Astrocyte (in vitro differentiated cells and primary cell): ENCODE results near the gene ZNF532. TPM values are rescaled to one million over a fixed set of nuclear protein-coding genes. Genes with fewer than 3 reads are reported as not detected.

Experiments
- DNase-seq: peaks from one replicate; pipeline ENCODE4 v3.0.0-alpha.2; 2010; ENCODE audit warnings: low read depth
- FAIRE-seq: peaks from 2 replicates; lab custom pipeline; 2011; peaks lifted over from hg19 to GRCh38; lab: Jason Lieb, UNC
- H2AFZ ChIP-seq: 2 replicates; pipeline ENCODE4 v1.6.0; 2012; ENCODE audit warnings: low read depth, low read length, inconsistent platforms
- H3K27ac ChIP-seq: 2 replicates; pipeline ENCODE4 v1.5.1; 2011; ENCODE audit warnings: low read depth, low read length, inconsistent platforms
- H3K27me3 ChIP-seq: 2 replicates; pipeline ENCODE4 v1.6.0; 2011; ENCODE audit warnings: low read length, inconsistent platforms; ENCODE audit not compliant: insufficient read depth
- H3K36me3 ChIP-seq: 2 replicates; pipeline ENCODE4 v1.5.1; 2011; ENCODE audit warnings: low read length, inconsistent platforms; ENCODE audit not compliant: insufficient read depth
- H3K4me1 ChIP-seq: 2 replicates; pipeline ENCODE4 v1.5.1; 2011; ENCODE audit warnings: low read length, inconsistent platforms; ENCODE audit not compliant: insufficient read depth
- H3K4me2 ChIP-seq: 2 replicates; pipeline ENCODE4 v1.6.0; 2012; ENCODE audit warnings: low read length, inconsistent platforms
- H3K4me3 ChIP-seq: 2 replicates; pipeline ENCODE4 v1.5.1; 2011; ENCODE audit warnings: low read depth, mild to moderate bottlenecking, low read length, inconsistent platforms; ENCODE audit not compliant: insufficient read depth
- H3K79me2 ChIP-seq: 2 replicates; pipeline ENCODE4 v1.6.0; 2012; ENCODE audit warnings: mild to moderate bottlenecking, low read length, inconsistent platforms; ENCODE audit not compliant: insufficient read depth
- H3K9ac ChIP-seq: 2 replicates; pipeline ENCODE4 v1.6.0; 2012; ENCODE audit warnings: mild to moderate bottlenecking, low read length, inconsistent platforms
- H3K9me3 ChIP-seq: 2 replicates; pipeline ENCODE4 v1.5.1; 2012; ENCODE audit warnings: low read depth, mild to moderate bottlenecking, low read length, inconsistent platforms; ENCODE audit not compliant: insufficient read depth
- H4K20me1 ChIP-seq: 2 replicates; pipeline ENCODE4 v1.6.0; 2012; ENCODE audit warnings: low read length, inconsistent platforms; ENCODE audit not compliant: insufficient read depth
- H3K27ac Mint-ChIP-seq: one replicate; pipeline ENCODE4 v1.8.0; 2021; ENCODE audit warnings: mild to moderate bottlenecking, mixed read lengths; ENCODE audit not compliant: unreplicated experiment
- H3K27me3 Mint-ChIP-seq: one replicate; pipeline ENCODE4 v1.8.0; 2021; ENCODE audit warnings: low read depth, mixed read lengths; ENCODE audit not compliant: unreplicated experiment
- H3K36me3 Mint-ChIP-seq: one replicate; pipeline ENCODE4 v1.8.0; 2021; ENCODE audit warnings: low read depth, mixed read lengths; ENCODE audit not compliant: unreplicated experiment
- H3K4me1 Mint-ChIP-seq: one replicate; pipeline ENCODE4 v1.8.0; 2021; ENCODE audit warnings: low read depth, mixed read lengths; ENCODE audit not compliant: unreplicated experiment
- H3K4me3 Mint-ChIP-seq: one replicate; pipeline ENCODE4 v1.8.0; 2021; ENCODE audit warnings: mild to moderate bottlenecking, moderate library complexity, mixed read lengths; ENCODE audit not compliant: unreplicated experiment
- H3K9me3 Mint-ChIP-seq: one replicate; pipeline ENCODE4 v1.8.0; 2021; ENCODE audit warnings: mild to moderate bottlenecking, mixed read lengths; ENCODE audit not compliant: unreplicated experiment
- CTCF ChIP-seq: IDR thresholded peaks from 2 replicates; pipeline ENCODE4 v1.5.1; 2011; ENCODE audit warnings: low read depth, mild to moderate bottlenecking, inconsistent platforms, low read length, moderate library complexity; ENCODE audit not compliant: insufficient read depth
- EZH2 ChIP-seq: IDR thresholded peaks from 2 replicates; pipeline ENCODE4 v1.6.1; 2012; ENCODE audit warnings: mild to moderate bottlenecking, low read length, inconsistent platforms; ENCODE audit not compliant: insufficient read depth
- total RNA-seq: library from RNA; stranded (reverse); gene quantifications from 2 replicates; pipeline ENCODE4 v1.2.1, GENCODE V29; 2021

Gene ZNF532
- total RNA-seq, 1 donor from 2014 or later: 135 TPM

- Histone ChIP-seq H3K9ac (no peak overlapping the region), H4K20me1 (no peaks in the 10 kb centered on the region), H3K4me3 (no peak overlapping the region), H3K4me2 (no peak overlapping the region), H3K27ac (no peak overlapping the region), H2AFZ (no peak overlapping the region), H3K79me2 (no peaks in the 10 kb centered on the region), H3K27me3 (no peaks in the 10 kb centered on the region), H3K9me3 (no peaks in the 10 kb centered on the region), H3K4me1 (peaks cover 4% of the 10 kb centered on the region), H3K36me3 (no peaks in the 10 kb centered on the region)
- Mint-ChIP-seq H3K36me3 (no peaks in the 10 kb centered on the region), H3K4me3 (no peak overlapping the region), H3K27me3 (no peaks in the 10 kb centered on the region), H3K4me1 (peaks cover 11% of the 10 kb centered on the region), H3K9me3 (peaks cover 7% of the 10 kb centered on the region), H3K27ac (no peak overlapping the region)
- no peak for TF ChIP-seq CTCF
- no peak for TF ChIP-seq EZH2
- DNase-seq (no peak), FAIRE-seq (no peak)
Observed at GRCh38 chr18:58827428-58827827, 37.2 kb upstream of the ZNF532 start.

- Histone ChIP-seq H3K9me3 (no peaks in the 10 kb centered on the region), H3K4me3 (no peak overlapping the region), H4K20me1 (no peaks in the 10 kb centered on the region), H3K4me2 (no peak overlapping the region), H3K27ac (no peak overlapping the region), H3K9ac (no peak overlapping the region), H3K79me2 (no peaks in the 10 kb centered on the region), H2AFZ (no peak overlapping the region), H3K4me1 (peaks cover 4% of the 10 kb centered on the region), H3K36me3 (no peaks in the 10 kb centered on the region), H3K27me3 (no peaks in the 10 kb centered on the region)
- Mint-ChIP-seq H3K27me3 (no peaks in the 10 kb centered on the region), H3K4me3 (no peak overlapping the region), H3K9me3 (peaks cover 7% of the 10 kb centered on the region), H3K4me1 (peaks cover 11% of the 10 kb centered on the region), H3K36me3 (no peaks in the 10 kb centered on the region), H3K27ac (no peak overlapping the region)
- TF ChIP-seq EZH2 (no peak), CTCF (no peak)
- FAIRE-seq (no peak), DNase-seq (no peak)
Observed at GRCh38 chr18:58827886-58828285, 36.8 kb upstream of the ZNF532 start.

- H3K36me3 Mint-ChIP-seq: no peaks in the 10 kb centered on the region
- H2AFZ ChIP-seq: no peak overlapping the region
Observed at GRCh38 chr18:58828399-58829121, 36.1 kb upstream of the ZNF532 start.

More at GRCh38 chr18:58828399-58829121, 36.1 kb upstream of the ZNF532 start:
- H3K4me3 ChIP-seq: no peak overlapping the region
- Mint-ChIP-seq H3K27me3 (no peaks in the 10 kb centered on the region), H3K4me3 (no peak overlapping the region), H3K4me1 (peaks cover 11% of the 10 kb centered on the region), H3K9me3 (peaks cover 7% of the 10 kb centered on the region), H3K27ac (peak overlapping the region; percentile 38)
- no peaks in the 10 kb centered on the region for H3K27me3 ChIP-seq
- FAIRE-seq (no peak), DNase-seq (peak; percentile 41)
- no peaks in the 10 kb centered on the region for H3K36me3 ChIP-seq
- no peak overlapping the region for H3K4me2 ChIP-seq
- H3K79me2 ChIP-seq: no peaks in the 10 kb centered on the region
- no peak overlapping the region for H3K27ac ChIP-seq
- H4K20me1 ChIP-seq: no peaks in the 10 kb centered on the region
- no peaks in the 10 kb centered on the region for H3K9me3 ChIP-seq
- TF ChIP-seq CTCF: no peak
- TF ChIP-seq EZH2: no peak
- H3K9ac ChIP-seq: no peak overlapping the region
- H3K4me1 ChIP-seq: peaks cover 4% of the 10 kb centered on the region
